ENCODE data around the gene C12orf56. TPM values are rescaled to one million over a fixed set of nuclear protein-coding genes. Genes with fewer than 3 reads are reported as not detected.

The C12orf56 gene
- polyA plus RNA-seq, 1 experiment = 0.22 TPM

GRCh38 chr12:64268409-64268808 is 122.1 kb downstream of the C12orf56 start:
- Histone ChIP-seq H3K4me3 (ENCODE audit: low read depth, low read length) (no peak overlapping the region), H3K9me3 (ENCODE audit: control insufficient read depth, insufficient read depth, low read length) (no peaks in the 10 kb centered on the region), H3K27ac (ENCODE audit: low read depth, low read length) (no peak overlapping the region), H3K27me3 (ENCODE audit: control insufficient read depth, insufficient read depth, low read length) (peaks cover 3% of the 10 kb centered on the region)
- ChIA-PET POLR2A (no interaction called here), CTCF (interaction anchor here (0.7 to 1.4 kb wide), 3 partner anchors 12 to 412 kb away, joined by 3 to 5 read pairs (median 3); no protein-coding TSS in a partner anchor)
- no peak for TF ChIP-seq CTCF (IDR thresholded peaks at IDR 0.05; ENCODE audit: low read depth, low read length)
- DNase-seq (ENCODE audit: low read depth, low spot score) = no peak

- Histone ChIP-seq H3K4me3 (ENCODE audit: low read depth, low read length) (no peak overlapping the region), H3K9me3 (ENCODE audit: control insufficient read depth, insufficient read depth, low read length) (no peaks in the 10 kb centered on the region), H3K27ac (ENCODE audit: low read depth, low read length) (no peak overlapping the region), H3K27me3 (ENCODE audit: control insufficient read depth, insufficient read depth, low read length) (no peaks in the 10 kb centered on the region)
- no peak for DNase-seq (ENCODE audit: low read depth, low spot score)
- CTCF ChIA-PET = no interaction called here
- no peak for TF ChIP-seq CTCF (IDR thresholded peaks at IDR 0.05; ENCODE audit: low read depth, low read length)
- POLR2A ChIA-PET = no interaction called here
Observed at GRCh38 chr12:64265839-64266238, 124.7 kb downstream of the C12orf56 start.

- TF ChIP-seq CTCF (IDR thresholded peaks at IDR 0.05; ENCODE audit: low read depth, low read length) = no peak
- POLR2A ChIA-PET = interaction anchor here (0.6 kb wide), 1 partner anchor 21 kb away, joined by 3 read pairs; no protein-coding TSS in a partner anchor
- no peak overlapping the region for H3K4me3 ChIP-seq (ENCODE audit: low read depth, low read length)
- no peaks in the 10 kb centered on the region for H3K27me3 ChIP-seq (ENCODE audit: control insufficient read depth, insufficient read depth, low read length)
- no peak overlapping the region for H3K27ac ChIP-seq (ENCODE audit: low read depth, low read length)
- CTCF ChIA-PET = interaction anchor here (0.7 to 0.9 kb wide), 2 partner anchors 118 to 418 kb away, joined by 3 read pairs; no protein-coding TSS in a partner anchor
- no peak for DNase-seq (ENCODE audit: low read depth, low spot score)
- no peaks in the 10 kb centered on the region for H3K9me3 ChIP-seq (ENCODE audit: control insufficient read depth, insufficient read depth, low read length)
Observed at GRCh38 chr12:64261813-64262212, 128.7 kb downstream of the C12orf56 start.

- POLR2A ChIA-PET = no interaction called here
- TF ChIP-seq CTCF (IDR thresholded peaks at IDR 0.05; ENCODE audit: low read depth, low read length) = no peak
- CTCF ChIA-PET = interaction anchor here (0.7 to 6.1 kb wide), 5 partner anchors 16 to 436 kb away, joined by 4 to 95 read pairs (median 4); no protein-coding TSS in a partner anchor
- no peak for DNase-seq (ENCODE audit: low read depth, low spot score)
- Histone ChIP-seq H3K9me3 (ENCODE audit: control insufficient read depth, insufficient read depth, low read length) (no peaks in the 10 kb centered on the region), H3K27me3 (ENCODE audit: control insufficient read depth, insufficient read depth, low read length) (no peaks in the 10 kb centered on the region), H3K4me3 (ENCODE audit: low read depth, low read length) (no peak overlapping the region), H3K27ac (ENCODE audit: low read depth, low read length) (no peak overlapping the region)
Observed at GRCh38 chr12:64258576-64258975, 132.0 kb downstream of the C12orf56 start.

GRCh38 chr12:64256166-64256800 is 134.3 kb downstream of the C12orf56 start:
- Histone ChIP-seq H3K27me3 (ENCODE audit: control insufficient read depth, insufficient read depth, low read length) (no peaks in the 10 kb centered on the region), H3K9me3 (ENCODE audit: control insufficient read depth, insufficient read depth, low read length) (no peaks in the 10 kb centered on the region), H3K27ac (ENCODE audit: low read depth, low read length) (no peak overlapping the region), H3K4me3 (ENCODE audit: low read depth, low read length) (no peak overlapping the region)
- CTCF ChIA-PET = interaction anchor here (0.6 to 6.1 kb wide), 25 partner anchors 12 to 454 kb away, joined by 3 to 95 read pairs (median 4); partner anchors contain the start of gene SRGAP1
- TF ChIP-seq CTCF (IDR thresholded peaks at IDR 0.05; ENCODE audit: low read depth, low read length) = peak; percentile 67
- POLR2A ChIA-PET = no interaction called here
- peak; percentile 27 for DNase-seq (ENCODE audit: low read depth, low spot score)

Data from AG04450 (cell line).